Ascending aorta (tissue), 2 donors: Measurements from ENCODE around the gene MRPL2. TPM values are rescaled to one million over a fixed set of nuclear protein-coding genes. Genes with fewer than 3 reads are reported as not detected.

ENCODE experiments used
- DNase-seq, 2 donors: peaks; one replicate each; pipeline ENCODE4 v3.0.0-alpha.2; 2019; ENCODE audit warnings: low spot score in 2 of 2
- H3K27ac ChIP-seq, 2 donors: fragments of 200-600 bp; sonication (generic); one replicate each; pipeline ENCODE4 v1.5.1; 2016 to 2017; ENCODE audit warnings: mild to moderate bottlenecking in 1 of 2
- H3K27me3 ChIP-seq: fragments of 200-600 bp; sonication (generic); one replicate; pipeline ENCODE4 v1.5.1; 2017
- H3K36me3 ChIP-seq, 2 donors: fragments of 200-600 bp; sonication (generic); one replicate each; pipeline ENCODE4 v1.5.1; 2016
- H3K4me1 ChIP-seq, 2 donors: fragments of 200-600 bp; sonication (generic); one replicate each; pipeline ENCODE4 v1.5.1; 2016 to 2017; ENCODE audit warnings: mild to moderate bottlenecking in 1 of 2
- H3K4me3 ChIP-seq, 2 donors: fragments of 200-600 bp; sonication (generic); one replicate each; pipeline ENCODE4 v1.5.1; 2016 to 2017; ENCODE audit warnings: mild to moderate bottlenecking in 1 of 2
- H3K9me3 ChIP-seq, 2 donors: fragments of 200-600 bp; sonication (generic); one replicate each; pipeline ENCODE4 v1.5.1; 2016
- intact Hi-C: fragments of 100-400 bp; cut with DNase I; formaldehyde crosslinking; loops from one replicate; pipeline ENCODE4 v1.15.1; 2023
- total RNA-seq: library from RNA; depleted of rRNA; stranded (reverse); fragments of >200 nt; gene quantifications from one replicate; pipeline ENCODE4 v1.1.0, GENCODE V29; 2016
- TF ChIP-seq, protein P1 (sequence below), 3 experiments: fragments of 200-600 bp in 2 of 3; fragments of 450-650 bp in 1 of 3; sonication (generic) in 2 of 3; IDR thresholded peaks; one replicate each; pipeline ENCODE4 v1.5.1; 2016 to 2019; ENCODE audit warnings: antibody characterized with exemption in 3 of 3, mild to moderate bottlenecking in 1 of 3, moderate library complexity in 1 of 3

MRPL2 gene
- total RNA-seq, 1 donor from 2014 or later: 42.3 TPM

GRCh38 chr6:43092635-43093034 is 33.4 kb upstream of the MRPL2 start:
- DNase-seq: no peak
- intact Hi-C loops: no loop called here
- H3K4me3 ChIP-seq: no peak overlapping the region
- no peaks in the 10 kb centered on the region for H3K27me3 ChIP-seq
- no peaks in the 10 kb centered on the region for H3K36me3 ChIP-seq
- no peaks in the 10 kb centered on the region for H3K9me3 ChIP-seq
- TF ChIP-seq, protein P1, sequence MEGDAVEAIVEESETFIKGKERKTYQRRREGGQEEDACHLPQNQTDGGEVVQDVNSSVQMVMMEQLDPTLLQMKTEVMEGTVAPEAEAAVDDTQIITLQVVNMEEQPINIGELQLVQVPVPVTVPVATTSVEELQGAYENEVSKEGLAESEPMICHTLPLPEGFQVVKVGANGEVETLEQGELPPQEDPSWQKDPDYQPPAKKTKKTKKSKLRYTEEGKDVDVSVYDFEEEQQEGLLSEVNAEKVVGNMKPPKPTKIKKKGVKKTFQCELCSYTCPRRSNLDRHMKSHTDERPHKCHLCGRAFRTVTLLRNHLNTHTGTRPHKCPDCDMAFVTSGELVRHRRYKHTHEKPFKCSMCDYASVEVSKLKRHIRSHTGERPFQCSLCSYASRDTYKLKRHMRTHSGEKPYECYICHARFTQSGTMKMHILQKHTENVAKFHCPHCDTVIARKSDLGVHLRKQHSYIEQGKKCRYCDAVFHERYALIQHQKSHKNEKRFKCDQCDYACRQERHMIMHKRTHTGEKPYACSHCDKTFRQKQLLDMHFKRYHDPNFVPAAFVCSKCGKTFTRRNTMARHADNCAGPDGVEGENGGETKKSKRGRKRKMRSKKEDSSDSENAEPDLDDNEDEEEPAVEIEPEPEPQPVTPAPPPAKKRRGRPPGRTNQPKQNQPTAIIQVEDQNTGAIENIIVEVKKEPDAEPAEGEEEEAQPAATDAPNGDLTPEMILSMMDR (IDR thresholded peaks at IDR 0.05): no peak
- H3K4me1 ChIP-seq: peaks cover 3 to 12% of the 10 kb centered on the region in 2 donors
- no peak overlapping the region for H3K27ac ChIP-seq

DNA sequence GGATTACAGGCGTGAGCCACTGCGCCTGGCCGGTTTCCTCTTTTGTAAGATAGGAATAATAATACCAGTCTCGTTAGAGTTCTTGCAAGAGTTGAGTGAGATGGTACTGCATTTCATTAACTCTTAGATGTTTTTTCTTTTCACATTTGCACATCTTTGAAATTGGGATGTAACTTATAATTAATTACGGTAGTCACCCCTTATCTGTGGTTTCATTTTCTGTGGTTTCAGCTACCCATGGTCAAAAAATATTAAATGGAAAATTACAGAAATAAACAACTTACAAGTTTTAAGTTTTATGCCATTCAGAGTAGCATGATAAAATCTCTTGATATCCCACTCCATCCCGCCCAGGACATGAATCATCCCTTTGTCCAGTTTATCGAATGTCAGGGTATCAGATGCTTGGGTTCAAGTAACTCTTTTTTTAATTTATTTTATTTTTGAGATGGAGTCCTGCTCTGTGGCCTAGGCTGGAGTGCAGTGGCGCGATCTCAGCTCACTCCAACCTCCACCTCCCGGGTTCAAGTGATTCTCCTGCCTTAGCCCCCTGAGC is 32.3 kb upstream of the MRPL2 start:
- intact Hi-C loops: no loop called here
- H3K27ac ChIP-seq: no peak overlapping the region

DNA sequence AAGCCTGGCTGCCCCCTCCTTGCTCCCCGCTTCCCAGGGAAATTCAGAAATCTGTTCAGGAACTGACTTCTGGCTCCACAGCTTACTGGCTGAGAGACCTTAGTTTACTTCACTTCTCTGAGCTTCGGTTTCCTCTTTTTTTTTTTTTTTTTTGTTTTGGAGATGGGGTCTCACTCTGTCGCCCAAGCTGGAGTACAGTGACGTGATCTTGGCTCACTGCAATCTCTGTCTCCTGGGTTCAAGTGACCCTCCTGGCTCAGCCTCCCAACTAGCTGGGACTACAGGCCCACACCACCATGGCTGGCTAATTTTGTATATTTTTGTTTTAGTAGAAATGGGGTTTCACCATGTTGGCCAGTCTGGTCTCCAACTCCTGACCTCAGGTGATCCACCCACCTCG is 31.8 kb upstream of the MRPL2 start:
- Histone ChIP-seq H3K27ac (no peak overlapping the region), H3K36me3 (no peaks in the 10 kb centered on the region), H3K9me3 (no peaks in the 10 kb centered on the region), H3K4me1 (peaks cover 0 to 1% of the 10 kb centered on the region in 2 donors), H3K4me3 (no peak overlapping the region), H3K27me3 (no peaks in the 10 kb centered on the region)
- TF ChIP-seq, protein P1 (IDR thresholded peaks at IDR 0.05): no peak
- intact Hi-C loops: no loop called here
- no peak for DNase-seq

More for the DNA sequence above, 32.3 kb upstream of the MRPL2 start:
- no peak overlapping the region for H3K4me3 ChIP-seq
- no peak for DNase-seq
- peaks cover 3 to 6% of the 10 kb centered on the region in 2 donors for H3K4me1 ChIP-seq
- H3K27me3 ChIP-seq: no peaks in the 10 kb centered on the region
- H3K36me3 ChIP-seq: no peaks in the 10 kb centered on the region
- TF ChIP-seq, protein P1 (IDR thresholded peaks at IDR 0.05): no peak
- no peaks in the 10 kb centered on the region for H3K9me3 ChIP-seq

GRCh38 chr6:43090559-43090956 is 31.3 kb upstream of the MRPL2 start:
- H3K4me1 ChIP-seq: no peaks in the 10 kb centered on the region
- no peak overlapping the region for H3K27ac ChIP-seq
- TF ChIP-seq, protein P1 (IDR thresholded peaks at IDR 0.05): no peak

GRCh38 chr6:43089874-43090558 is 30.8 kb upstream of the MRPL2 start:
- Histone ChIP-seq H3K4me3 (no peak overlapping the region), H3K27ac (no peak overlapping the region), H3K9me3 (no peaks in the 10 kb centered on the region), H3K36me3 (no peaks in the 10 kb centered on the region), H3K4me1 (no peaks in the 10 kb centered on the region), H3K27me3 (no peaks in the 10 kb centered on the region)
- no peak for DNase-seq
- intact Hi-C loops: no loop called here
- TF ChIP-seq, protein P1 (IDR thresholded peaks at IDR 0.05): no peak

More at GRCh38 chr6:43090559-43090956, 31.3 kb upstream of the MRPL2 start:
- no peak for DNase-seq
- H3K27me3 ChIP-seq: no peaks in the 10 kb centered on the region
- H3K4me3 ChIP-seq: no peak overlapping the region
- H3K36me3 ChIP-seq: no peaks in the 10 kb centered on the region
- intact Hi-C loops: no loop called here
- H3K9me3 ChIP-seq: no peaks in the 10 kb centered on the region
